GM21786 (cell line): Measurements from ENCODE around the gene FBLN2.
"Not testable (repeated sequence)": the region's sequence is repeated elsewhere in the genome, so short reads cannot be mapped to it uniquely, and the experiment has no call there.

ENCODE experiments used
- ATAC-seq: cut with Tn5 transposase; IDR thresholded peaks from one replicate; pipeline ENCODE4 v1.9.1; 2021; ENCODE audit not compliant: unreplicated experiment

The FBLN2 gene

GRCh38 chr3:13548696-13549622 is at the start of gene FBLN2:
Gene FBLN2, plus strand, starts transcription at chr3:13549125. Its CDS starts 21,231 bp downstream, at chr3:13570356.
- ATAC-seq, result no peak

GRCh38 chr3:13499246-13499645 is 49.7 kb upstream of the FBLN2 start:
- ATAC-seq, result not testable (repeated sequence)

GRCh38 chr3:13500133-13500885 is 48.6 kb upstream of the FBLN2 start:
- ATAC-seq, result no peak

- no peak for ATAC-seq
Measured at GRCh38 chr3:13501056-13501455, 47.9 kb upstream of the FBLN2 start.

- ATAC-seq, result no peak
Measured at GRCh38 chr3:13501521-13501920, 47.4 kb upstream of the FBLN2 start.

- ATAC-seq, result no peak
Measured at GRCh38 chr3:13501958-13502790, 46.8 kb upstream of the FBLN2 start.

DNA sequence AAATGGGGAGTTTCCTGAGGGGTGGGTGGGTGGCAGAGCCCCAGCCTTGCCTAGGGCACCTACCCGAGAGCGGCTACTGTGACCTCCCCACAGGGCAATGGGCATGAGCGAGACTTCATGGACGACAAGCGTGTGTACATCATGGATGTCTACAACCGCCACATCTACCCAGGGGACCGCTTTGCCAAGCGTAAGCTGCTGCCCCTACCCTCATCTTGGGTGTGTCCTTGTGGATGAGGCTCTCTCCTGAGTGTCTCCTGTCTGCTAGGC is 46.2 kb upstream of the FBLN2 start:
- no peak for ATAC-seq

- ATAC-seq, result no peak
Measured at GRCh38 chr3:13504161-13504831, 44.6 kb upstream of the FBLN2 start.

- ATAC-seq, result no peak
Measured at GRCh38 chr3:13505147-13506130, 43.5 kb upstream of the FBLN2 start.

DNA sequence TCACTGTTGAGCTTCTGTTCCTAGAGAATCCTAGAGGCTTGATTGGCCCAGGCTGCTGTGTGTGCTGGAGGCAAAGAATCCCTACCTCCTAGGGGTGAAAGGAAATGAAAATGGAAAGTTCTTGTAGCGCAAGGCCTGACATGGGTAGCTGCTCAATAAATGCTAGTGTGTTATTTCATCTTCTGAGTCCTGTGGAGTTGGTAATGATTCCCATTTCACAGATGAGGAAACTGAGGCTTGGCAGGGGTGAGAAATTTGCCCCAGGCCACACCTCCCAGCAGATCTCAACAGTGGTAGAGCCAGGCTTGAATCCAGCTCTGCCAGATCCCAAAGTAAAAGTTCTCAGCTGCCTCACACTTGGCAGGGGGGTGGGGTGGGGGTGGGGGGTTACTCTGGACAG is 42.7 kb upstream of the FBLN2 start:
- no peak for ATAC-seq

DNA sequence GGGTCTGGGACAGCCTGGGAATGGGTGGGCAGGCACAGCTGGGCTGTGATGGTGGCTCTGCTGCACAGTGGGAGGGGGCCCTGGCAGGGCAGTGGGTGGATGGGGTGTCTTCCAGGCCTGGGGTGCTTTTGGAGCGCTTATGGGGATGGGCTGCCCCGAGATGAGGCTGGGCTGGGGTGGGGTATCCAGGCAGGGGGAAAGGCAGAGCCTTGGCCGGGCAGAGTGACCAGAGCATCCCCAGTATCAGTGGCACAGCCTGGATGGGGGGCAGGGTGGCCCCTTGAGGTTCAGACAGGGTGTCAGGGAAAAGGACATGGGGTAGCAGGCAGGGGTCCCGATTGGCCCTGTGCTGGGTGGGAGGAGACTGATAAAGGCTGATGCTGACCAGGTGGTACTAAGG is 42.2 kb upstream of the FBLN2 start:
- ATAC-seq, result no peak

- ATAC-seq, result no peak
Measured at GRCh38 chr3:13507247-13507569, 41.7 kb upstream of the FBLN2 start.

- ATAC-seq, result no peak
Measured at GRCh38 chr3:13507570-13508339, 41.2 kb upstream of the FBLN2 start.

GRCh38 chr3:13508496-13508895 is 40.4 kb upstream of the FBLN2 start:
- no peak for ATAC-seq

GRCh38 chr3:13509059-13509815 is 39.7 kb upstream of the FBLN2 start:
- ATAC-seq, result no peak

GRCh38 chr3:13509816-13510192 is 39.1 kb upstream of the FBLN2 start:
- no peak for ATAC-seq

GRCh38 chr3:13512451-13512850 is 36.5 kb upstream of the FBLN2 start:
- no peak for ATAC-seq
